Measurements from ENCODE around the gene IQGAP2.

Gene IQGAP2

GRCh38 chr5:76617229-76617628 is 214.1 kb downstream of the IQGAP2 start:
- no peak for DNase-seq (ENCODE audit: low read depth)
- no peak for TF ChIP-seq CTCF (IDR thresholded peaks at IDR 0.05; ENCODE audit: low read depth, low read length, missing control alignments)
- in situ Hi-C loops (cut with HindIII; ENCODE audit: low sequenced_read_pairs), result no loop called here

GRCh38 chr5:76617675-76618074 is 214.6 kb downstream of the IQGAP2 start:
- in situ Hi-C loops (cut with HindIII; ENCODE audit: low sequenced_read_pairs), result no loop called here
- TF ChIP-seq CTCF (IDR thresholded peaks at IDR 0.05; ENCODE audit: low read depth, low read length, missing control alignments), result no peak
- no peak overlapping the region for H3K4me3 ChIP-seq (ENCODE audit: low read depth, low read length)
- no peak for DNase-seq (ENCODE audit: low read depth)

More at GRCh38 chr5:76617229-76617628, 214.1 kb downstream of the IQGAP2 start:
- H3K4me3 ChIP-seq (ENCODE audit: low read depth, low read length), result no peak overlapping the region

GRCh38 chr5:76620166-76620565 is 217.1 kb downstream of the IQGAP2 start:
- in situ Hi-C loops (cut with HindIII; ENCODE audit: low sequenced_read_pairs), result no loop called here
- H3K4me3 ChIP-seq (ENCODE audit: low read depth, low read length), result no peak overlapping the region
- DNase-seq (ENCODE audit: low read depth), result no peak
- no peak for TF ChIP-seq CTCF (IDR thresholded peaks at IDR 0.05; ENCODE audit: low read depth, low read length, missing control alignments)

- peak overlapping the region; percentile 10 for H3K4me3 ChIP-seq (ENCODE audit: low read depth, low read length)
- in situ Hi-C loops (cut with HindIII; ENCODE audit: low sequenced_read_pairs), result no loop called here
- TF ChIP-seq CTCF (IDR thresholded peaks at IDR 0.05; ENCODE audit: low read depth, low read length, missing control alignments), result no peak
- DNase-seq (ENCODE audit: low read depth), result no peak
Measured at GRCh38 chr5:76622076-76622475, 219.0 kb downstream of the IQGAP2 start.

- no peak for DNase-seq (ENCODE audit: low read depth)
Measured at GRCh38 chr5:76622973-76623596, 220.0 kb downstream of the IQGAP2 start, which contains the start of gene F2RL2. Gene F2RL2, minus strand, starts transcription at chr5:76623403. Its CDS starts 173 bp downstream, at chr5:76623230.

GRCh38 chr5:76625087-76625815 is 222.2 kb downstream of the IQGAP2 start:
- DNase-seq (ENCODE audit: low read depth), result no peak
- no peak for TF ChIP-seq CTCF (IDR thresholded peaks at IDR 0.05; ENCODE audit: low read depth, low read length, missing control alignments)
- in situ Hi-C loops (cut with HindIII; ENCODE audit: low sequenced_read_pairs), result no loop called here
- no peak overlapping the region for H3K4me3 ChIP-seq (ENCODE audit: low read depth, low read length)

More at GRCh38 chr5:76622973-76623596, 220.0 kb downstream of the IQGAP2 start, which contains the start of gene F2RL2:
- peak within 1 kb of the TSS; percentile 11 for H3K4me3 ChIP-seq (ENCODE audit: low read depth, low read length)
- in situ Hi-C loops (cut with HindIII; ENCODE audit: low sequenced_read_pairs), result no loop called here
- TF ChIP-seq CTCF (IDR thresholded peaks at IDR 0.05; ENCODE audit: low read depth, low read length, missing control alignments), result no peak

Measured in astrocyte of the cerebellum (primary cell).